ENCODE measurements around the gene YTHDF1.

Gene YTHDF1

GRCh38 chr20:63155266-63156165, 60.4 kb downstream of the YTHDF1 start:
- no peak overlapping the region for H3K27ac ChIP-seq
- no peak for TF ChIP-seq ZFX (IDR thresholded peaks at IDR 0.05)
- no peak for TF ChIP-seq CTCF (conservative IDR thresholded peaks at IDR 0.05)

DNA sequence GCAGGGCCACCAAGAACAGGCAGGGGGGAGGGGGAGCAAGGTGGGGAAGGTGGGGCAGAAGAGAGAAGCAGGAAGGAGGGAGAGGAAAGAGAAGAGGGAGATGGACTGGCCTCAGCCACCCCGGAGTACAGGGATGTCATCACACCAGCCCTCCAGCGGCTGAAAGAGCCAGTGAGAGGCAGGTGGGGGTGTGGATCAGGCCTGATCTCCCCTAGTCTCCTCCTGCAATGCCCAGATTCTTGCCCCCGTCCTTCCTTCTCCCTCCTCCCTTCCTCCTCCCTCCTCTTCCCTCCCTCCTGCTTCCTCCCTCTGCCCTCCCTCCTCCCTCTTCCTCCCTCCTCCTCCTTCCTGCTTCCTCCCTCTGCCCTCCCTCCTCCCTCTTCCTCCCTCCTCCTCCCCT, 61.5 kb downstream of the YTHDF1 start:
- TF ChIP-seq ZFX (IDR thresholded peaks at IDR 0.05) (no peak), CTCF (conservative IDR thresholded peaks at IDR 0.05) (no peak)
- H3K27ac ChIP-seq = no peak overlapping the region

GRCh38 chr20:63153254-63154221, 62.4 kb downstream of the YTHDF1 start:
- TF ChIP-seq ZFX (IDR thresholded peaks at IDR 0.05) (no peak), CTCF (conservative IDR thresholded peaks at IDR 0.05) (no peak)
- no peak overlapping the region for H3K27ac ChIP-seq

DNA sequence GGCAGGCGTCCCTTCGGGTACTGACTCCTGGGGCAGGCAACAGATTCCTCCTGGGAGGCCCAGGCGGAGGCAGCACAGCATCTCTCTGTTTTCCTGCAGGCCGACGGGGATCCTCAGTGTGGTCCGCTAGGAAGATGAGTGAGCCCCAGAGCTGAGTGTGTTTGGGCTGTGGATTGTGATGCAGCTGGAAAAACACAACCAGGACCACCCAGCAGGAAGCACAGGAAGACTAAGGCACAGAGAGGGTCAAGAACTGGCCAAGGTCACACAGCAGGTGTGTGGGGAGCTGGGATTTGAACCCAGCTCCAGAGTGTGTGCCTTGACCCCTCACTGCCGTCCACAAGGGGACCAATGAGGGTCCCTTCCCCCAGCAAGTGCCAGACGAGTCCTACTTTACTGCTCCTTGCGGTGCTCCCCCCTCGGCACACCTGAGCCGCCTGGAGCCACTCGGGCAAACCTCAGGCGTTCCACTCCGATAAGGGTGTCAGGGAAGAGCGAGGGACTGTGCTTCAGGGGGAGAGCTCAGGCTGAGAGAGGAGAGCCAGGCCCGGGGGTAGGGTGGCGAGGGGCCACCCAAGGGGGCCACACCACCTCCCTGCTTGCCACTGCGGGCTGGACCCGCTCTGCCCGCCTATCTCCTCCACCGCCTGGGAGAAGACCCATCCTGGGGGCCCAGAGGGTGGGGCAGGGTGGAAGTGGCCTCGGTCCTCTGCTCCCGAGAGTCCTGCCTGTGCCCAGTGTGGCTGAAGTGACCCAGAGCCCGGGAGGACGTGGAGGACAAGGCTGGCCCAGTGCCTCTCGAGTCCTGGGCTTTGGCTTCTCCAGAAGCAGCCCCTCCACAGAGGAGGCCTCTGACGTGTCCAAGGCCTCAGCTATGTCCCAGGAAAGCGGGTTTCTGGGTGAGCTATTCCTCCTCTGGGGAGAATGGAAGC, 63.3 kb downstream of the YTHDF1 start:
- TF ChIP-seq ZFX (IDR thresholded peaks at IDR 0.05) = no peak
- no peak for TF ChIP-seq CTCF (conservative IDR thresholded peaks at IDR 0.05)
- H3K27ac ChIP-seq = no peak overlapping the region

DNA sequence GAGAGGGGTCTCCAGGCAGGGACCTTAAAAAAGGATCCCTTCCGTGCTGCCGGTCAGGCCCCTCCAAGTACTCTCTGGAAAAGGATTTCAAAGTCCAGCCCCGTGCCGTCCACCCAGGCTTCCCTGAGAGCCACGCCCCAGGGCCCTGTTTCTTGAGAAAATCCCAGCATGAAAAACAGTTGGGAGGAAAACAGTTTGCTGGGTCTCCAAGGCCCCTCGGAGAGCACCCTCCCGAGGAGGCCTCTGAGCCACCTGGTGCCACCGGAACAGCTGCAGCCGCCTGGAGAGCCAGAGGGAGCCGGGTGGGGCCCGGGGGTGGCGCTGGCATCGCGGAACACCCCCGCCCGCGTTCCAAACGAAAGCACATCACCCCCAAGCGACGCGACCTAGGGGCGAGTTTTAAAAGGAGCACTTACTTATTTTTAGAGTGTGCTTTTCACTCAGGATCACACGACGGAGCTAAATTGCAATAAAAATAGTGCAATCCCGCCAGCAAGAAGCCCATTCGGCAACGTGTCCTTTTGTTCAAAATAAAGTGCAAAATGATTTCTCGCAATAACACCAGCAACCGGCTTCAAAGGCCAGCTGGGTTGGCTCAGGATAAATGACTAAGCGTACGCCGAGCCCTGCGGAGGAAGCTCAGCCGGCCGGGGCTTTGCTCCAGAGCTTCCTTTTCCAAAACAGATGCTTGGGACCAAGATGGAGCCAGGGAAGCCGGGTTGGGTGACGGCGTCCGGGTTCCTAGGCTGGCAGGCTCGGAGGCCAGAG, 64.2 kb downstream of the YTHDF1 start:
- H3K27ac ChIP-seq = no peak overlapping the region
- TF ChIP-seq CTCF (conservative IDR thresholded peaks at IDR 0.05) (no peak), ZFX (IDR thresholded peaks at IDR 0.05) (no peak)

DNA sequence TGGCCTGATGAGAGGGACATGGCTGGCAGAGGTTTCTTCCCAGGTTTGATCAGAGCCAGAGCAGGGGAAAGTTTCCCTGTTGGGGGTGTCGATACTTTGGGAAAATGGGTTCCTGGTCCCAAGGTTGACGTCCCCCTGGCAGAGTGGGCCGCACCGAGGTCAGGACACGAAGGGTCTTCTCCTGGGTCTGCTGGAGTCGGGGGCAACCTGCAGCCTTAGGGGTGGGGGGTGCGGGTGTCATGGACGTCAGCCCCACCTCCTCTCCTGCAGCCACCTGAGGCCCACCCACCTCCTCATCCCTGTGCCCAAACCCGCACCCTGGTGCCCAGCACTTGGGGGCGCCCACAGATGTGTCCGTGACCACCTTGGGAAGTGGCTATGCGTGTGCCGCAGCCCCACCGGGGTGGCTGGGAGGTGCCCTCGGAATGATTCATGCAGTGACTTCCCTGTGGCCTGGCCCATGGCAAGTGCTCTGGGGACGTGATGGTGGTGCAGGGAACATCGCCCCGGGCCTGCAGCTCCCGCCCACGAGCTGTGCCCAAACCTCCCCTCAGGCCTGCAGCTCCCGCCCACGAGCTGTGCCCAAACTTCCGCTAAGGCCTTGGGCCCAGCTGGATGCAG, 64.9 kb downstream of the YTHDF1 start:
- no peak overlapping the region for H3K27ac ChIP-seq
- TF ChIP-seq ZFX (IDR thresholded peaks at IDR 0.05) (no peak), CTCF (conservative IDR thresholded peaks at IDR 0.05) (no peak)
